ENCODE measurements around the gene SEC61A2. TPM values are rescaled to one million over a fixed set of nuclear protein-coding genes. Genes with fewer than 3 reads are reported as not detected.

SEC61A2 gene
- total and polyA plus RNA-seq, 2 of the 8 experiments (the other 6 are each of a cell fraction or from before 2014, with no cell fraction given) = 18.2 to 19.2 TPM

DNA sequence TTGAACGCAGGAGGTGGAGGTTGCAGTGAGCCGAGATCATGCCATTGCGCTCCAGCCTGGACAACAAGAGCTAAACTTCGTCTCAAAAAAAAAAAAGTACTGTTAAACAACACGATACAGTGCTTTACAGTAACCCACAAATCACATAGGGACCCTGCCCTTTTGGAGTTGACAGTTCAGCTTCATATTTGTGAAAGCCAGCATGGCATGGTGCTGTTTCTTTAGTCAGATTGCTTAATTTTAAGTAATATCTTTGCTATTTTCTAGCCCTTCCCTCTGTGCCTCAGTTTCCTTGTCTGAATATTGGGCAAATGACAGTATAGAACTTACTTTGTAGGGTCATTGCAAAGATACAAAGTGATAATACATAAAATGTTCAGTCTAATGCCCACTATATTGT lies 71.4 kb downstream of the SEC61A2 start:
- DNase-seq (ENCODE audit: low read depth in 1 of 2, low spot score in 2 of 2) (no peak), FAIRE-seq (no peak)
- Histone ChIP-seq H4K20me1 (replicated peaks in 1 of 2; ENCODE audit: control insufficient read depth in 1 of 2, insufficient read depth in 2 of 2, low read length in 2 of 2) (peaks cover 6 to 13% of the 10 kb centered on the region in 2 experiments), H3K14ac (ENCODE audit: insufficient read length) (no peak overlapping the region), H3K23me2 (ENCODE audit: low read depth, low read length) (peaks cover 2% of the 10 kb centered on the region; the same call in 1 of the 2 replicates), H4K91ac (replicated peaks; ENCODE audit: insufficient read length, low read length) (no peak overlapping the region), H3K79me1 (ENCODE audit: low read depth, low read length) (peaks cover 3% of the 10 kb centered on the region), H2AFZ (ENCODE audit: low read length) (no peak overlapping the region), H3K79me2 (ENCODE audit: control insufficient read depth in 1 of 2, insufficient read depth in 2 of 2, low read length in 2 of 2) (peaks cover 7 to 91% of the 10 kb centered on the region in 2 experiments; a peak in 3 of 4 replicates), H2BK5ac (ENCODE audit: low read depth, low read length) (no peak overlapping the region), H2BK12ac (ENCODE audit: low read depth, low read length) (no peak overlapping the region), H3K9me3 (ENCODE audit: insufficient read depth in 2 of 2, low read depth in 1 of 2, low read length in 1 of 2) (no peaks in the 10 kb centered on the region), H2BK15ac (ENCODE audit: low read length) (no peak overlapping the region), H2BK20ac (ENCODE audit: low read length) (no peak overlapping the region), H3K9ac (replicated peaks in 1 of 4; ENCODE audit: extremely low read depth in 1 of 4, low read depth in 3 of 4, low read length in 3 of 4) (no peak overlapping the region), H3K4ac (replicated peaks; ENCODE audit: insufficient read length, low read depth, low read length) (no peak overlapping the region), H3K4me3 (ENCODE audit: extremely low read depth in 1 of 4, insufficient read depth in 2 of 4, low read depth in 3 of 4, low read length in 4 of 4) (no peak overlapping the region), H3K18ac (ENCODE audit: extremely low read depth, low read length) (no peak overlapping the region), H3K56ac (replicated peaks; ENCODE audit: insufficient read length, low read depth, low read length) (no peak overlapping the region), H2BK120ac (replicated peaks; ENCODE audit: low read depth, low read length) (no peak overlapping the region), H3K27me3 (replicated peaks in 1 of 4; ENCODE audit: control insufficient read depth in 3 of 4, extremely low read depth in 1 of 4, insufficient read depth in 3 of 4, low read length in 3 of 4) (no peaks in the 10 kb centered on the region), H3K23ac (ENCODE audit: insufficient read length) (no peak overlapping the region), H3K4me1 (replicated peaks in 1 of 4; ENCODE audit: control insufficient read depth in 3 of 4, insufficient read depth in 4 of 4, low read length in 3 of 4) (no peaks in the 10 kb centered on the region), H4K5ac (ENCODE audit: insufficient read length, low read depth, low read length) (no peak overlapping the region), H3K4me2 (ENCODE audit: insufficient read depth in 1 of 2, low read depth in 2 of 2, low read length in 2 of 2) (no peak overlapping the region), H3K36me3 (ENCODE audit: control insufficient read depth in 2 of 4, insufficient read depth in 4 of 4, low read length in 3 of 4) (peaks cover 2 to 42% (median 25%) of the 10 kb centered on the region in 4 experiments; a peak in 6 of 8 replicates), H3K27ac (ENCODE audit: low read depth, low read length) (no peak overlapping the region), H2AK5ac (ENCODE audit: low read depth, low read length) (no peak overlapping the region), H4K8ac (ENCODE audit: extremely low read depth, insufficient read depth, low read length) (no peak overlapping the region)
- POLR2A ChIA-PET (ENCODE audit: partially characterized antibody) = interaction anchor here (0.6 to 1.8 kb wide), 3 partner anchors 11 to 264 kb away, joined by 3 to 8 read pairs (median 4); no protein-coding TSS in a partner anchor
- TF ChIP-seq MAFK (IDR thresholded peaks at IDR 0.05; ENCODE audit: low read depth, low read length) (no peak), RAD21 (IDR thresholded peaks at IDR 0.05 in 1 of 2, conservative IDR thresholded peaks at IDR 0.05 in 1 of 2; ENCODE audit: low read depth in 2 of 2, low read length in 2 of 2) (no peak)
- CTCF ChIA-PET (ENCODE audit: partially characterized antibody) = interaction anchor here (0.6 to 6.4 kb wide), 5 partner anchors 13 to 875 kb away, joined by 3 to 42 read pairs (median 3); no protein-coding TSS in a partner anchor
- WGBS, 2 experiments (ENCODE audit: extremely low coverage in 1 of 2, insufficient coverage in 1 of 2, insufficient read length in 1 of 2, insufficient replicate concordance in 2 of 2, low coverage in 1 of 2, low lambda C conversion rate in 2 of 2, missing lambda C conversion rate in 1 of 2) = 93% methylated on average over 5 of the region's 5 CpGs; no CpG with 5 or more reads in 1 of the 2 experiments

Measured in H1 (cell line).